ENCODE results near the gene FZD10. TPM values are rescaled to one million over a fixed set of nuclear protein-coding genes. Genes with fewer than 3 reads are reported as not detected.

FZD10 gene
- total and polyA plus RNA-seq, 7 experiments from 2014 or later, result not detected

DNA sequence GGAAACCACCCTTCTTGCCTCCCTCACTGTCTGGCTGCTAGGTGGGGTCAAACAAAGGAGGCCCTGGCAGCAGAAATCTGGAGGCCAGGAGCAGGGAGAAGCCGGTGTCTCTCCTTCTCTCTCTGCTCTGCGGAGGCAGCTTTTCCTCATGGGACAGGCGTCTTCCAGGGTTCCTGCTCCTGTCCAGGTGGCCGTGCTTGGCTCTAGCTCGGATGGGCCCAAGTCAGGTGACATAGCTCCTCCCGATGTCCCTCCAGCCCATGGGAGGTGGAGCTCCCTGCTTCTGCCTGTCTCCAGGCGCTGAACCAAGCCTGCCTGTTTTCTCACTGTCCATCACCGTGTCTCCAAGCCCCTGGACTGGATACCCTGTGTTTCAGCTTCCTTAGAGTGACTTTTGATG, 30.5 kb upstream of the FZD10 start:
- Histone ChIP-seq H3K4me3 (ENCODE audit: low read length) (no peak overlapping the region), H3K9me3 (ENCODE audit: control insufficient read depth in 2 of 3, low read length in 3 of 3) (peaks cover 0 to 5% (median 0%) of the 10 kb centered on the region in 3 experiments), H3K4me1 (ENCODE audit: control insufficient read depth in 2 of 2, insufficient read depth in 2 of 2, low read length in 2 of 2) (no peaks in the 10 kb centered on the region), H3K27me3 (ENCODE audit: control insufficient read depth in 2 of 2, insufficient read depth in 2 of 2, low read length in 2 of 2) (no peaks in the 10 kb centered on the region), H3K27ac (ENCODE audit: low read depth, low read length) (no peak overlapping the region), H3K36me3 (ENCODE audit: control insufficient read depth in 2 of 3, insufficient read depth in 3 of 3, low read length in 3 of 3) (no peaks in the 10 kb centered on the region)
- Mint-ChIP-seq H3K27ac (no peak overlapping the region), H3K27me3 (peaks cover 0 to 16% (median 5%) of the 10 kb centered on the region in 5 donors), H3K9me3 (peaks cover 0 to 8% (median 0%) of the 10 kb centered on the region in 11 donors), H3K4me1 (peaks cover 0 to 31% (median 8%) of the 10 kb centered on the region in 7 donors), H3K4me3 (no peak overlapping the region), H3K36me3 (no peaks in the 10 kb centered on the region)
- ATAC-seq (no peak), DNase-seq (no peak)
- intact Hi-C loops (cut with micrococcal nuclease), result no loop called here
- ChIA-PET CTCF (no interaction called here), POLR2A (no interaction called here)

DNA sequence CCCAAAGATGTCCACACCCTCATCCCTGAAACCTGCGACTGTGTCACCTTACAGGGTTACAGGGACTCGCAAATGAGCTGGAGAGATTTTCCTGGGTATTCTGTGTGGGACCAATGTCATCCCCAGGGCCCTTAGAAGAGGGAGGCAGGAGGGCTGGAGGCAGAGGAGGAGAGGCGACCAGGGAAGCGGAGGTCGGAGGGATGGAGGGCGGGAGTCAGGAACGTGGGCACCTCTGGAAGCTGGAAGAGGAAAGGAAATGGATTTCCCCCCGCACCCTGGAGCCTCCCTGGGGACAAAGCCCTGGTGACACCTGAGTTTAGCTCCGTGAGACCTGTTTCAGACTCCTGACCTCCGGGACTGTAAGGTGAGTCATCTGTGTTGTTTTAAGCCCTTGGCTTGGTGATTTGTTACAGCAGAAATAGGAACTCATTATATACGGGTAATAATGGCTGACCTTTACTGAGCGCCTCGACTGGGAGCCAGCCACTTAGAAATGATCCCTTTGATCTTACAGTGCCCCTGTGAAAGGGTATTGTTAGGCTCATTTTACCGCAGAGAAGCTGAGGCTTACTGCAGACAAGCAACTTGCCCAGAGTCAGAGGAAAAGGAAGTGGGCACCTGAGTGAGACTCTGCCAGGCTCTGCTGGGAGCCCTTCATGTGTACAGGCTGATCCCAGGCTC, 29.3 kb upstream of the FZD10 start:
- H3K4me3 Mint-ChIP-seq, result peak overlapping the region in 3 of 10 donors; percentile 24 to 41 (median 27)
- peaks cover 0 to 5% (median 0%) of the 10 kb centered on the region in 3 experiments for H3K9me3 ChIP-seq (ENCODE audit: control insufficient read depth in 2 of 3, low read length in 3 of 3)
- POLR2A ChIA-PET, result no interaction called here
- intact Hi-C loops (cut with micrococcal nuclease), result no loop called here
- H3K27ac ChIP-seq (ENCODE audit: low read depth, low read length), result no peak overlapping the region
- no peak for ATAC-seq
- H3K36me3 Mint-ChIP-seq, result no peaks in the 10 kb centered on the region
- no peak overlapping the region for H3K4me3 ChIP-seq (ENCODE audit: low read length)
- peaks cover 0 to 22% (median 9%) of the 10 kb centered on the region in 5 donors for H3K27me3 Mint-ChIP-seq
- peaks cover 0 to 31% (median 8%) of the 10 kb centered on the region in 7 donors for H3K4me1 Mint-ChIP-seq
- H3K27me3 ChIP-seq (ENCODE audit: control insufficient read depth in 2 of 2, insufficient read depth in 2 of 2, low read length in 2 of 2), result no peaks in the 10 kb centered on the region
- CTCF ChIA-PET, result no interaction called here
- no peak overlapping the region for H3K27ac Mint-ChIP-seq
- no peak for DNase-seq
- H3K4me1 ChIP-seq (ENCODE audit: control insufficient read depth in 2 of 2, insufficient read depth in 2 of 2, low read length in 2 of 2), result no peaks in the 10 kb centered on the region
- H3K36me3 ChIP-seq (ENCODE audit: control insufficient read depth in 2 of 3, insufficient read depth in 3 of 3, low read length in 3 of 3), result no peaks in the 10 kb centered on the region
- peaks cover 0 to 8% (median 0%) of the 10 kb centered on the region in 11 donors for H3K9me3 Mint-ChIP-seq

DNA sequence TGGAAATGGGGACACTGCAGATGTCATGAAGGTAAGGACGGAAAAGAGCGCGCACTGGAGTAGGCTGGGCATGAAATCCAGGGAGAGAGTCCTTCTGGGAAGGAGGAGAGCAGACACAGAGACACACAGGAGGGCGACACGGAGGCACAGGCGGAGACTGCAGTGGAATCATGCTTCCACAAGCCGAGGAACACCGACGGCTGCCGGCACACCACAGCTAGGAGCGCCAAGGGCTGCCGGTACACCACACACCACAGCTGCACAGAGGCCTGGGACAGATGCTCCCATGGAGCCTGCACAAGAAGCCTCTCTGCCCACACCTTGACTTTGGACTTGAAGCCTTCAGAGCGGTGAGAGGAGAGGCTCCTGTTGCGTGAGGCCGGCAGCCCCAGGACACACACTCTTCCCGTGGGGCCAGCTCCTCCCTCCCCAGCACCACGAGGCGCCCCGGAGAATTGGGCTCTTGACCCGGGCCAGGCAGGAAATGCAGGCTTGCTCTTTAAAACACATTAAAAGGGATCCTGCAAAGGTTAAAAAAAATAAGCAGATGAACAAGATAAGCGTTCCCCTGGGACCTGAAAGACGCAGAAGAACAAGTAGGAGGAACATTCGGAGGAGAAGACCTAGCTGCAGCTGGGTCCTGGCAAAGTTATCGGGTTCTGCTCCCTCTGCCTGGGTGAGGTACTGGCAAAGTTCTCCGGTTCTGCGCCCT, 28.3 kb upstream of the FZD10 start:
- intact Hi-C loops (cut with micrococcal nuclease), result no loop called here
- no peak overlapping the region for H3K4me3 ChIP-seq (ENCODE audit: low read length)
- H3K27ac Mint-ChIP-seq, result no peak overlapping the region
- no peak overlapping the region for H3K27ac ChIP-seq (ENCODE audit: low read depth, low read length)
- H3K27me3 Mint-ChIP-seq, result peaks cover 0 to 22% (median 9%) of the 10 kb centered on the region in 5 donors
- DNase-seq (no peak), ATAC-seq (no peak)
- no peaks in the 10 kb centered on the region for H3K36me3 Mint-ChIP-seq
- no peaks in the 10 kb centered on the region for H3K4me1 ChIP-seq (ENCODE audit: control insufficient read depth in 2 of 2, insufficient read depth in 2 of 2, low read length in 2 of 2)
- peaks cover 0 to 8% (median 0%) of the 10 kb centered on the region in 11 donors for H3K9me3 Mint-ChIP-seq
- POLR2A ChIA-PET, result no interaction called here
- CTCF ChIA-PET, result no interaction called here
- peaks cover 0 to 2% (median 0%) of the 10 kb centered on the region in 3 experiments for H3K9me3 ChIP-seq (ENCODE audit: control insufficient read depth in 2 of 3, low read length in 3 of 3)
- no peaks in the 10 kb centered on the region for H3K27me3 ChIP-seq (ENCODE audit: control insufficient read depth in 2 of 2, insufficient read depth in 2 of 2, low read length in 2 of 2)
- H3K4me1 Mint-ChIP-seq, result peaks cover 0 to 31% (median 8%) of the 10 kb centered on the region in 7 donors
- H3K36me3 ChIP-seq (ENCODE audit: control insufficient read depth in 2 of 3, insufficient read depth in 3 of 3, low read length in 3 of 3), result no peaks in the 10 kb centered on the region
- H3K4me3 Mint-ChIP-seq, result peak overlapping the region in 3 of 10 donors; percentile 3 to 41 (median 26)

DNA sequence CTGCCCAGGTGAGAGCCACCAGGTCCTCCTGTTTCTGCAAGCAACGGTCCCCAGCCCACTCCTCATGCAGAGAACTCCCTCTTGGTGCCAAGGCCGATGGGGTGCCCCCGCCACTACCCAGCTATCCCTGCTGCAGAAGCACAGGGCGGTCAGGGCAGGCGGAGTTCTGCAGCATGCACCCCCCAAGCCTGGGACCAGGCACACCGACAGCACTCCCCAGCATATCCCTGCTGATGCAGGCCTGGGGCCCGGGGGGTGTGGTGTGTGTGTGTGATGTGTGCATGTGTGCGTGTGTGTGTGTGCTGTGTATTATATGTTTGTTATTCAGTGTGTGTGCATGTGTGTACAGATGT, 27.7 kb upstream of the FZD10 start:
- no peak overlapping the region for H3K4me3 ChIP-seq (ENCODE audit: low read length)
- no peaks in the 10 kb centered on the region for H3K36me3 Mint-ChIP-seq
- no peaks in the 10 kb centered on the region for H3K4me1 ChIP-seq (ENCODE audit: control insufficient read depth in 2 of 2, insufficient read depth in 2 of 2, low read length in 2 of 2)
- no peaks in the 10 kb centered on the region for H3K36me3 ChIP-seq (ENCODE audit: control insufficient read depth in 2 of 3, insufficient read depth in 3 of 3, low read length in 3 of 3)
- no peaks in the 10 kb centered on the region for H3K9me3 ChIP-seq (ENCODE audit: control insufficient read depth in 2 of 3, low read length in 3 of 3)
- H3K9me3 Mint-ChIP-seq, result peaks cover 0 to 8% (median 0%) of the 10 kb centered on the region in 11 donors
- H3K27me3 Mint-ChIP-seq, result peaks cover 0 to 22% (median 9%) of the 10 kb centered on the region in 5 donors
- CTCF ChIA-PET, result no interaction called here
- H3K4me1 Mint-ChIP-seq, result peaks cover 0 to 31% (median 8%) of the 10 kb centered on the region in 7 donors
- H3K27ac Mint-ChIP-seq, result peak overlapping the region in 2 of 9 donors; percentile 62 to 77
- peak overlapping the region in 1 of 10 donors; percentile 35 for H3K4me3 Mint-ChIP-seq
- ATAC-seq, result no peak
- intact Hi-C loops (cut with micrococcal nuclease), result no loop called here
- H3K27me3 ChIP-seq (ENCODE audit: control insufficient read depth in 2 of 2, insufficient read depth in 2 of 2, low read length in 2 of 2), result no peaks in the 10 kb centered on the region
- no peak for DNase-seq
- POLR2A ChIA-PET, result no interaction called here
- H3K27ac ChIP-seq (ENCODE audit: low read depth, low read length), result no peak overlapping the region

DNA sequence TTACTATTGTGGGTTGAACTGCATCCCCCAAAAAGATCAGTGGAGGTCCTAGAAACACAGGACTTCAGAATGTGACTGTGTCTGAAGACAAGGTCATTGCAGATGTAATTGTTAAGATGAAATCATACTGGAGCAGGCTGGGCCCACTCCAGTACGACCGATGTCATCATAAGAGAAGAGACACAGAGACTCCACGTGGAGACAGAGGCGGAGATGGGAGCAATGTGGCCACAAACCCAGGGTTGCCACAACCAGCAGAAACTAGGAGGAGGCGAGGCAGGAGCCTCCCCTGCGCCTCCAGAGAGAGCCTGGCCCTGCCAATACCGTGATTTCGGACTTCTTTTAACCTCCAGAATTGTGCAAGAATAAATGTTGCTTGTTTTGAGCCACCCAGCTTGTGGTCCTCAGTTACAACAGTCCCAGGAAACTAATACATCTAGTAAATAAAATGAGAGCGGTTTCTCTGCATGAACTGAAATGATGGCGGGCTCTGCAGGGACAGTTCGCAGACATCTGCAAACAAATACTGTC, 25.7 kb upstream of the FZD10 start:
- H3K36me3 Mint-ChIP-seq, result no peaks in the 10 kb centered on the region
- ChIA-PET POLR2A (no interaction called here), CTCF (interaction anchor here (0.6 kb wide), 1 partner anchor 108 kb away, joined by 3 read pairs; no protein-coding TSS in a partner anchor)
- no peak overlapping the region for H3K27ac Mint-ChIP-seq
- H3K27me3 ChIP-seq (ENCODE audit: control insufficient read depth in 2 of 2, insufficient read depth in 2 of 2, low read length in 2 of 2), result no peaks in the 10 kb centered on the region
- no peaks in the 10 kb centered on the region for H3K4me1 ChIP-seq (ENCODE audit: control insufficient read depth in 2 of 2, insufficient read depth in 2 of 2, low read length in 2 of 2)
- no peak overlapping the region for H3K4me3 Mint-ChIP-seq
- H3K36me3 ChIP-seq (ENCODE audit: control insufficient read depth in 2 of 3, insufficient read depth in 3 of 3, low read length in 3 of 3), result no peaks in the 10 kb centered on the region
- H3K27ac ChIP-seq (ENCODE audit: low read depth, low read length), result no peak overlapping the region
- intact Hi-C loops (cut with micrococcal nuclease), result no loop called here
- no peak overlapping the region for H3K4me3 ChIP-seq (ENCODE audit: low read length)
- H3K9me3 ChIP-seq (ENCODE audit: control insufficient read depth in 2 of 3, low read length in 3 of 3), result no peaks in the 10 kb centered on the region
- ATAC-seq, result no peak
- H3K27me3 Mint-ChIP-seq, result peaks cover 0 to 29% (median 13%) of the 10 kb centered on the region in 5 donors
- peaks cover 0 to 31% (median 8%) of the 10 kb centered on the region in 7 donors for H3K4me1 Mint-ChIP-seq
- DNase-seq, result no peak
- peaks cover 0 to 8% (median 0%) of the 10 kb centered on the region in 11 donors for H3K9me3 Mint-ChIP-seq

DNA sequence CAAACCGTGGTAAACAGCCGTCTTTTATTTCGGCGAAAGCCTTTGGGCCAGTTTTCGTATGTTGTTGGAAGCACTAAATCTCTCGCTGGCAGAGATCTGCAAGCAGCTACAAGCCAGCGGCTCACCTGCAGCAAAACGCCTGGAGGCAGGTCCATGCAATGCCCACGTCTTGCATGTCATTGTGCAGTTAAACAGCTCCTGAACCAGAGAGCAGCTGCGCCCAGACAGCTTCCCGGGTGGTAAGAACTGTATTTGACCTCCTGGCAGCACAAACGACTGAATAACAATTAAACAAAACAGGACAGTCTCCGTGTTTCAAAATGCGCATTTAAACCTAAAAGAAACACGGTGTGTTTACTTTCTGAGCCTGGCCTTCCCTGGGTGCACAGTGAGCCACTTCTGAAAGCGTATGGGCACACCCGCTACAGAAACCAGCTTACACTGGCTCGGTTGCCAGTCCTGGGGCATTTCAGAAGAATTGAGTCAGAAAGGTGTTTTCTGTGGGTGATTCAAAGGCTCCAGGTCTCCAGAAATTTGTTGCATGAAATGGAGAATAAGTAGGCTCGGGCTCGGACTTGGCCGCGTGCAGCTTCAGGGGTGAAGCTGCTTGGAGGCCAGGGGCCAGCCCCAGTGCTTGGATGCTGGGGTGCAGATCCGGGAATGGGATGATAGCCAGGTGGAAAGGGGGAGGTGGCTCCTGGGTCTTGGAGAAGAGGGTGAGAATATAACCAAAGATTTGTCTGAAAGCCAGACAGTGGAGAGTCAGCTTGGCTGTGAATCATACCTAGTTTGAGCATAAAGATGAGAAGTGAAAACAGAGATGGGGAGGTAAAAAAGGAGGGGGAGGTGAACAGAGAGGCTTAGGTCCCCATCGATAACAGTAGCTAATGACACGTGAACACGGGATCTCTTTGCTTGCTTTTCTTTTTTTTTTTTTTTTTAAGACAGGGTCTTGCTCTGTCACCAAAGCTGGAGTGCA, 24.9 kb upstream of the FZD10 start:
- Mint-ChIP-seq H3K4me1 (peaks cover 0 to 27% (median 8%) of the 10 kb centered on the region in 7 donors), H3K4me3 (no peak overlapping the region), H3K36me3 (no peaks in the 10 kb centered on the region), H3K9me3 (peaks cover 0 to 8% (median 0%) of the 10 kb centered on the region in 11 donors), H3K27me3 (peaks cover 0 to 24% (median 17%) of the 10 kb centered on the region in 5 donors), H3K27ac (no peak overlapping the region)
- Histone ChIP-seq H3K4me1 (ENCODE audit: control insufficient read depth in 2 of 2, insufficient read depth in 2 of 2, low read length in 2 of 2) (no peaks in the 10 kb centered on the region), H3K4me3 (ENCODE audit: low read length) (no peak overlapping the region), H3K36me3 (ENCODE audit: control insufficient read depth in 2 of 3, insufficient read depth in 3 of 3, low read length in 3 of 3) (no peaks in the 10 kb centered on the region), H3K27ac (ENCODE audit: low read depth, low read length) (no peak overlapping the region), H3K27me3 (ENCODE audit: control insufficient read depth in 2 of 2, insufficient read depth in 2 of 2, low read length in 2 of 2) (no peaks in the 10 kb centered on the region), H3K9me3 (ENCODE audit: control insufficient read depth in 2 of 3, low read length in 3 of 3) (no peaks in the 10 kb centered on the region)
- POLR2A ChIA-PET, result no interaction called here
- intact Hi-C loops (cut with micrococcal nuclease), result no loop called here
- no peak for DNase-seq
- CTCF ChIA-PET, result interaction anchor here (0.6 kb wide), 1 partner anchor 107 kb away, joined by 3 read pairs; no protein-coding TSS in a partner anchor
- no peak for ATAC-seq

All from naive thymus-derived CD4-positive, alpha-beta T cell (primary cell).